GM19239 (cell line): ENCODE measurements around the gene CTSV.
"Not testable (repeated sequence)": the region's sequence is repeated elsewhere in the genome, so short reads cannot be mapped to it uniquely, and the experiment has no call there.

ENCODE experiments used
- DNase-seq: peaks from one replicate; pipeline ENCODE4 v3.0.0; 2011; ENCODE audit warnings: low spot score; ENCODE audit not compliant: insufficient read length
- FAIRE-seq: peaks from 2 replicates; lab custom pipeline; 2011; peaks lifted over from hg19 to GRCh38; lab: Jason Lieb, UNC

Gene CTSV

DNA sequence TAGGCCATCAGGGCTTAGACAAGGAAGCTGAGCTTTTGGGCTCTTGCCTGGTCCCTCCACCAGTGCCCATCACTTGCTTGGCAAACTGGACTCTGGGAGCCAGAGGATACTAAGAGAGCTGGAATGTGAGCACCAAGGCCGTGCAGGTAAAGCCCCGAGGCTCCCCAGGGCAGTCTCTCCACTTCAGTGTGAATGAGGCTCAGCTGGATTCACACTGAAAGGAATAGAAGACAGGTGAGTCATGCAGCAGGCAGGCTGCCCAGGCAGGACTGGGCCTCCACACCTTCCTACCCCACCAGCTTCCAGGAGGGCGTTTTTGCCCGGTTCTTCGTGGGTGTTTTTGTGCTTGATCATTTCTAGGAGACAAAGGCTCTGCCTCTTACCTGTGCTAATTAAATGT lies 7.3 kb upstream of the CTSV start:
- FAIRE-seq = no peak
- DNase-seq = no peak

DNA sequence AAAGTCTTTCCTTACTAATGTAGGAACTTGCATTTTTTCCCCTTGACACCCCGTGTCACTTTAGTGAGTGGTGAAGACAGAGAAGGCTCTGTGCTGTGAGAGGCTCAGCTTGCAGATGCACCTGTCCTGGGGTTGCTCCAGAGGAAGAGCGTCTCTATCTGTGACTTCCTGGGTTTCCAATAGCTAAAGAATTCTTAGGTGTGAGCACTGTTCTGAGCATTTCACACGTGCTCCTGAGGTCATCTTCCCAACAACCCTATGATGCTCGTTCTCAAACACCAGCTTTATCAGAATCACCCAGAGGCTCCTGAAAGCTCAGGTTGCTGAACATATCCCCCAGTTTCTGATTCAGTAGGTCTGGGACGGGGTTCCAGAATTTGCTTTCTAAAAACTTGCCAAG lies 6.4 kb upstream of the CTSV start:
- FAIRE-seq (no peak), DNase-seq (no peak)

DNA sequence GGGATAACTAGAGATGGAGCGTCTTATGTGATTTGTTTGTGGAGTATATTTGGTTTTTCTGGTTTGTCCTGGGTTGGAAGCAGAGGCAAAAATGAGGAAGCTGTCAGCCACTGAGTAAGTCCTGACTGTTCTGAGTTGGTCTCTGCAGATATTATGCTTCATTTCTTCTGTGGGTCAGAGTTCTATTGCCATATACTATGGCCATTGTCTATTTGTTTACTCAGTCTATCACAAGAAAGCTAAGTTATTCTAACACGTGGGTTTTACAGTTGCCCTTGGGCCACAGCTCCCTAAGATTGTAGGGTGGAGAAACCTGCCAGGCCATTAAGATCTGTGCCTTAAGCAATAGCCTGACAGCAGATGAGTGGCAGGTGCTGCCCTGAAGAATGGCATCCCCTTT lies 3.0 kb upstream of the CTSV start:
- no peak for FAIRE-seq
- DNase-seq = no peak

DNA sequence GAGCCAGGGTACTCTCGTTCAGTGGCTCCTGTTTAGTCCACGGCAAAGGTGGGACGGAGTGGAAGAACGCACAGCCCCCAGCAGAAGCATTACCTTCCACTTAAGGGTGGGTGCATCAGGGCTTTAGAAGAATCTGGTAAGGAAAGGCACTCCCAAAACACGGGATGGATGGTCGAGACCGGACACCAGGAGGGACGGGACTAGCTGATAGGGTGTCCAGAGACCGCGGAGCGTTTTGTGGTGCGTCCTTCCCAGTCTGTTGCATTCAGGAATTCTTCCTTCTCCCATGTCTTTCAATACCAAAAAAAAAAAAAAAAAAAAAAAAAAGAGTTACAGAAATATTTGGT lies 545 bp upstream of the CTSV start:
- FAIRE-seq = peak; percentile 73

DNA sequence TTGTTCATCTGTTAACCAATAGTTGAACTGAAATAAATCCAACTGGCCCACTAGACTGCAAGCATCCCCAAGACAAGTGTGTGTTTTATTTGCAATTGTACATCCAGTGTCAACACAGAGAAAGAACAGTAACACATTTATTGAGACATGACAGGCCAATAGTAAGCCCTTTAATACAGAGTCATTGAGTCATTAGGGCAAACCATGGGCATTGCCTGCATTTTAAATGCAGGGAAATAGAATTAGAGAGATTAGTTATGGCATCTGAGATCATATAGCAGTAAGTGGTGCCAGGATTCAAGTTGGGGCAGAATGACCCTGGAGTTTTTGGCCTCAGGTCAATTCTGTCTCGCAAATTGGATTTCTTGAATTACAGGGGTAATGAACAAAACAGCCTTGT lies 15.4 kb downstream of the CTSV start:
- FAIRE-seq, DNase-seq: not testable (repeated sequence)

More for the DNA sequence above, 545 bp upstream of the CTSV start:
- DNase-seq = peak; percentile 13

DNA sequence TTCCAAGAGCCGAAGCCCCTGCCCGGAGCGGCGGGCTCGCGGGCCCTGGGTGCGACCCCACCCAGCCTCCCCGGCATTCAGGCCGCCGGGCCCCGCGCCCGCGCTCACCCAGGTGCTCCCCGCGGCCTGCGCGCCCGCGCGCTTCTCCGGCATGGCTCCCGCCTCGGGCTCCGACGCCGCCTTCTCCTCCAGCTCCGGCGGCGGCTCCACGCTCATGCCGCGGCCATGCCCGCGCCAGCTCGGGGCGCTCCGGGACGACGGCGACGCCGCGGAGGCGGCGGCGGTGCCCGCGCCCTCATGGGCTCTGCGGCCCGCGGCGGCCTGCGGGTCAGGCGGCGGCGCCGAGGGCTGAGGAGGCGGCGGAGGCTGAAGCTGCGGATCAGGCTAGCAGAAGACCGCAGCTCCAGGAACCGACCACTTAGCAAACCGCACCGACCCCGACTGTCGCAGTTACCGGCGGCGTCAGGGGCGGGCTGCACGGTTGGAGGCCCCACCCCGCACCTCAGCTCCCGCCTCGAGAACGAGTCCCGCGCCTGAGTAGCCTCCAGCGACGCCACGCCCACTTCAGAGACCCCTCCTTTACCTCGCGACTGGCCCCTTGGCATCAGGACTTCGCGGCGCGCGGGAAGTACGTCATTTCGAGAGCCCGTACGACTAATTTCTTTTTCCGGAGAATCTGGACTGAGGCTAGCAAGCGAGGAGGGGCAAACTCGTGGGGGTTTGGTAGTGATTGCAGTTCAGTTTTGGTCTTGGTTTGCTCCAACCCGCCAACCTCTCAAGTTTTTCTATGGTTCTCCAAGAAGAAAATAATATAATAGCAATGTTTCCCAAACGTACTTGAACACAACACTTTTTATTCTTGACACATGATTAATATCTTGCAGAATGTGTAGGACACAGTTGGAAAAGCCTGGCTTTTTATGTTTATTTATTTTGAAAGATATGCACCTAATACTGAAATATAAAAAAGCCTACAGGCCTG lies 25.5 kb downstream of the CTSV start:
- FAIRE-seq = peak; percentile 95

DNA sequence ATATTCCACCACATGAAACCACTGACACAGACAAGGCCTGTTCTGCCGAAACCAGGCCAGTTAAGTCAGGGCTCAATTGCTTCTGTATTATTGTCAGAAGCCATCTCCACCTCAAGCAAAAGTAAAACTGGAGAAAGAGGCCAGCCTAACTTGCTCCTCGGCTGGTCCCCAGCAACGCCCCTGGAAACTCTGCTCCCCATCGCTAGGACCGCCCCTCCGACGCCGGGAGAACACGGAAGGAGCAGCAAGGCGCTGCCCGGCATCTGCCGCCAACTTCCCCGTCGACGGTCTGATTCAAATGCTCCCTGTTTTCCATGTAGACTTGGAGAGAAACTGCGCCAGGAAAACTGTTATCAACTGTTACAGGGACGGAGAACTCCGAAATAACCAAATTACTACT lies 26.3 kb downstream of the CTSV start:
- FAIRE-seq = peak; percentile 98
- DNase-seq = not testable (repeated sequence)

More for the DNA sequence above, 25.5 kb downstream of the CTSV start:
- not testable (repeated sequence) for DNase-seq

DNA sequence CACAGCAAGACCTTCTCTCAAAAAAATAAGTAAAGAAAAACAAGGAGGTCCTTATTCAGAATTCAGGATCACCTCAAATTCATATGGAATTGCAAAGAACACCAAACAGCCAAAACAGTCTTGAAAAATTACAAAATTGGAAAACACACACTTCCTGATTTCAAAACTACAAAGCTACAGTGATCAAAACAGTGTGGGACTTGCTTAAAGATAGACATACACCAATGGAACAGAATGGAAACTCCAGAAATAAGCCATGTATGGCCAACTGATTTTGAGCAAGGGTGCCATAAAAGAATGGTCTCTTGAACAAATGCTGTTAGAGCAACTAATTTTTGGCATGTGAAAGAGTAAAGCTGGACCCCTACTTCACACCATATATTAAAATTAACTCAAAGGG lies 36.7 kb downstream of the CTSV start:
- FAIRE-seq, DNase-seq: not testable (repeated sequence)

DNA sequence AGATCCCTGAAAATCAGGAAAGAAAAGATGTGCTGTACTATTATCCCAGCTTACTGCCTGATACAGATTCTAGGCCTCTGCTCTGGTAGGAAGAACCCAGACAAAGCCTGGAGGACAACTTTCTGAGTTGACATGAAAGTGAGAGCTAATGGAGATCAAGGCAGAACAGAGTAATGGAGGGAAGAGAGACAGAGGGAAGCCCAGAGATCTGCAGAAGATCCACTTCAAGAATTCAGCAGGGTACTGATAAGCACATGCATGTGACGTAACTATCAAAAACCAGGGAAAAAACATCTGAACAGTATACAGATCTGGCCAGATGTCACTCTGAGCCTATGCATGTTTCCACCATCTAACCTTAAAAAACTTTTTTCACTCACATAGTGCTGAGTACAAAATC lies 37.6 kb downstream of the CTSV start:
- peak; percentile 39 for FAIRE-seq
- DNase-seq = not testable (repeated sequence)

DNA sequence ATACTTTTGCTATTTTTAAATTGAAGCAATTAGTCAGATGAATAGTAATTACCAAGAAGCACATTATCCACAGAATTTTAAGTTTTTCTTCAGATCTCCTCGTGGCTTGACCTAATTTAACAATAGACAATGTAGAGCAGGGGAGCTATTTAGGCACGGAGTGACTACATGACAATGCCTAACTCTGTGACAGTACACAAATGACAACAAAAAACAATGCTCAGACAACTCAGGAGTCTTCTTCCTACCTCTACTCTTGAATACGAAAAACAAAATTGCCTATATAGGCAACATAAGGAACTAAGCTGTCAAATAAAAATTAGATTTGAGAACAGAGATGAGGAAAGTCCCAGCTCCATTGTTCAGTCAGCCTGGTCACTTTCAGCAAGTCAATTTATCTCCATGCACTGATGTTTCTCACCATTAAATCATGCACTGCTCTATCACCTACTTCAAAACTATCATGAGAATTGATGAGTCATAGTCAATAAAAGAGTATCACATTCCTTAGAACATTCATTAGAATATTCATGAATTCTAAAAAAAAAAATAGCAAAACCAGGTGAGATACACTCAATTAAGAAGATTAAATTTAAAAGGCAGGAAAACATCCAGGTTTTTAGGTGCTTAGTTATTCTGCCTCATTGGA lies 38.7 kb downstream of the CTSV start:
- DNase-seq, FAIRE-seq: not testable (repeated sequence)

DNA sequence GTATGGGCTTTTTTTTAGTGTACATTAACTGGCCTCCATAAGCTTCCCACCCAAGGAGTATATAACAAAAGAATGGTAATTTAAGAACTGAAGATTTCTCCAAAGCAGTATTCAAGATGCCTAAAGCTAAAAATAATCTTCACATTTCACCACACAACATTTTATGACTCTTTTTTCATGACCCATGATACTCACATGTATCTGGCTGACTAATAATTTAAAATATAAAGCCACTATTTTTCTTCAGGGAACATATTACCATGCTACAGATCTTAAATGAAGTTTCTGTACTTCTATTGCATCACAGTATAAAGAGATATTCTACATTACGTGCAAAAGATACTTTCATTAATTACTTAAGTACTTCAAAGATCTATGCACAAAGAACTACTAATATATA lies 39.2 kb downstream of the CTSV start:
- FAIRE-seq, DNase-seq: not testable (repeated sequence)

DNA sequence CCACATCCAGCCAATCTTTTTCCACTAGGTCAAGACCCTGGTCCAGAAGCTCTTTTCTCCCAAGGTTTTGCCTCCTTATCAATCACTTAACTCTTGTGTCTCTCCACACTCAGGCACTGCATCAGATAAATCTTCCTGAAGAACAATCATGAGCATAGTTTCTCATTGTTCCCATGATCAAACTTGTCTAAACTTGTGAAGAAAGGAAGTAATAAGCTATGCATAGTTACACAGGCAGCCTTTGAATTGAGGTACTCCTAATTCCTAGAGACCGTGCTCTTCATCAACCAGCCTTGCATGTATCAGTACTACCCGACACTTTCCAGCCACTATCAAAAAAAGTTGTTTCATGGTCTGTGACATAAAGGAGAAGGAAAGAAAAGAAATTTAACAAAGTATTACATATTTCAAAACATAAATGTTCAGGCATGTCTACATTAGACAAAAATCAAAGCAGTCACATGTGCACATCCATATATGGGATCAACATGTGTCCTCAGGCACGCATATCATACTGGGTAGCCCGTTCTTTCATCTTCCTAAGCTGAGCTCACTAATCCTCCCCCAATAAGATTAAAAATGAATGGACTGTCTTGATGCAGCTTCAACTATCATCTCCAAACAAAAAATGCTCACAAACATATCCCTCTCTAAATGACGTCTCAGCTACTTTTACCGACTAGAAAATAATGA lies 41.8 kb downstream of the CTSV start:
- not testable (repeated sequence) for DNase-seq, FAIRE-seq

DNA sequence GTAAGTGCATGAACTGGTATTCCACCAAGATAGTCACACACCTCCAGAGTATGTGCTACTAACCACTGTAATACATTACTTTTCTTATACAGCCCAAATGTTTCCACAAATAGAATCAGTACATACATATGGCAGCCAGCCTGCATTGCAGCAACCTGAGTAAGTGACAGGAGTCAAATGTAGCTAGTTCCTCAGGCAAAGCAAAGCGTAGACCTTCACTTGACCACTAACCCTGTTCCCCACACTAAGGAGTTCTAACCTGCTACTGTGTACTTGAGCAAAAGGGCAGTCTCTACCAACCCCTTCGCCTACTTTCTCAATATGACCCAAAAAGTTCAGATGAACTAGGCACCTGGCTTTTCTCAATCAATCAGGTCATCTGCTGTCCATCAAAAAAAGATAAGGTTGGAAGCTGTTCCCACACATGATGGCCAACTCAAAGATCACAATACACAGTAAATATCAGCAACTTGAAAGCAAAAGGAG lies 44.4 kb downstream of the CTSV start:
- not testable (repeated sequence) for FAIRE-seq, DNase-seq

DNA sequence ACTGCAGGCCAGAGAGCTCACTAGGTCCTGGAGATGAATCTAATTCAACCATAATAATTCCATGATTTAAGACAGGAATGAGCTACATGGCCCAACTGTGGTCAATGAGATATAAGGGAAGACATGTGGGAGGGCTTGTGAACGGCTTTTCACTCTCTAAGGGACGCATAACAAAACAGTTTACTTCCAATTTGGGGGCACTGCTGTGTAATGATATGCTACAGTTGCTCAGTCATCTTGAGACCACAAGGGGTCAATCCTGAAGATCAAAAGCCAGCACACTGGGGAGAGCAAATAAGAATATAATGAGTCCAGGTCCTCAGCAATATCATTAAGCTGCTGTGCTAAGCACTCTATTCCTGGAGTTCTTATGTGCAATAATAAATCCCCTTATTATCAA lies 46.6 kb downstream of the CTSV start:
- not testable (repeated sequence) for FAIRE-seq, DNase-seq

DNA sequence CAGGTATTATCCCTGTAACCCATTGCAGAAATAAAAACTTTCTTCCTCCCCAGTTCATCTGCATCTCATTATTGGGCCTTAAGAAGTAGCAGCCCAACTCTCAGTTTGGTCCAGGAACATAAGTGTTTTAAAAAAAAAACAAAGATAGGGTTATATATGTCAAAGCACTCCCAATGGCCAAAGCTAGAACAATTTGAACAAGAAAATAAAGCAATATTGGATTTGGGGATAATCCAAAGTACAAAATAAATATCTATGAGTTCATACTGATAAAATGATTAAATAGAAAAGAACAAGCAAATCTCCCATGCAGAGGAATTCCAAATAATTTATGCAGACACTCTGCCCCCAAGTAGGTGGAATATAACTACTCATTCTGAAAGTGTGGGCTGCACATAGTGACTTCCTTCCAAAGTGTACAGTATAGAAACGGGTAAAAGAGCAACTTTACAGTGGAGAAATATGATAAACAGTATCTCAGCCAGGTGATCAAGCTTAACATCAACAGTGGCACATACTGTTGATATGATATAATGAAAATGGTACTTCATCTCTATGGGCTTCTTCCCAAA lies 49.1 kb downstream of the CTSV start:
- not testable (repeated sequence) for DNase-seq, FAIRE-seq

DNA sequence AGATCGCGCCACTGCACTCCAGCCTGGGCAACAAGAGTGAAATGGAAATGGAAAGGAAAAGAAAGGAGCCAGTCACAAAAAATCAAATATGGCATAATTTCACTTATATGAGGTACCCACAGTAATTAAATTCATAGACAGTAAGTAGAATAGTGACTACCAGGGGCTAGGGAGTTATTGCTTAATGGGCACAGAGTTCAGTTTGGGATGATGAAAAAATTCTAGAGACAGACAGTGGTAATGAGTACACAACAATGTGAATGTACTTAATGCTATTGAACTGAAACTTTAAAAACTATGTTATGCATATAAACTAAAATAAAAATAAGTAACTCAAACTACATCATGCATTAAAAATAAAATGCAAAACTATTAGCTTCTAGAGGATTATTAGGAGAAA lies 54.1 kb downstream of the CTSV start:
- not testable (repeated sequence) for DNase-seq, FAIRE-seq

DNA sequence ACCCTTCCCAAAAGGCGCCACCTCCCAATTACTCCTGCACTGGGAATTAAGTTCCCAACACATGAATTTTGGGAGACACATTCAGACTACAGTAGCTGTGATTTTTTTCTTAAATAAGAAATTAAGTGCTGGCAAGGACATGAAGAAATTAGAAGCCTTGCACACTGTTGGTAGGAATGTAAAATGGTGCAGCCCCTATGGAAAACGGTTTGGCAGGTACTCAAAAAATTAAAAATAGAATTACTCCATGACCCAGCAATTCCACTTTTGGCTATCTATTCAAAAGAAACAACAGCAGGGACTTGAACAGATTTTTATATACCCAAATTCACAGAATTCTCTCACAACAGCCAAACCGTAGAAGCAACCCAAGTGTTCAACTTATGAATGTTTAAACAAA lies 54.8 kb downstream of the CTSV start:
- not testable (repeated sequence) for FAIRE-seq, DNase-seq

DNA sequence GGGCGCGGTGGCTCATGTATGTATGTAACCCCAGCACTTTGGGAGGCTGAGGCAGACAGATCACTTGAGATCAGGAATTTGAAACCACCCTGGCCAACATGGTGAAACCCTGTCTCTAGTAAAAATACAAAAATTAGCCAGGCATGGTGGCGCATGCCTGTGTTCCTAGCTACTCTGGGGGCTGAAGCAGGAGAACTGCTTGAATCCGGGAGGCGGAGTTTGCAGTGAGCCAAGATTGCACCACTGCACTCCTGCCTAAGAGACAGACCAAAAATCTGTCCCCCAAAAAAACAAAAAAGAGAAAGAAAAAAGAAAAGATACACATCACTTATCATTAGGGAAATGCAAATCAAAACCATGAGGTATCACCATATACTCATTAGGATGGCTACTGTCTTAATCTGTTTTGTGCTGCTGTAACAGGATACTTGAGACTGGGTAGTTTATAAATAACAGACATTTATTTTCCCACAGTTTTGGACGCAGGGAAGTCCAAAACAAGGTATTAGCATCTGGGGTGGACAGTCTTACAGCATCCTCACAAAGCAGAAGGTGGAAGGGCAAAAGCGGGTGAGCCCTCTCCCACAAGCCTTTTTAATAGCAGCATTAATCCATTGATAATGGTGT lies 55.3 kb downstream of the CTSV start:
- FAIRE-seq, DNase-seq: not testable (repeated sequence)
